ENCODE results near the gene HTR3B. TPM values are rescaled to one million over a fixed set of nuclear protein-coding genes. Genes with fewer than 3 reads are reported as not detected.
"Not testable (repeated sequence)": the region's sequence is repeated elsewhere in the genome, so short reads cannot be mapped to it uniquely, and the experiment has no call there.

HTR3B gene
- total and polyA plus RNA-seq, 4 donors: not detected

DNA sequence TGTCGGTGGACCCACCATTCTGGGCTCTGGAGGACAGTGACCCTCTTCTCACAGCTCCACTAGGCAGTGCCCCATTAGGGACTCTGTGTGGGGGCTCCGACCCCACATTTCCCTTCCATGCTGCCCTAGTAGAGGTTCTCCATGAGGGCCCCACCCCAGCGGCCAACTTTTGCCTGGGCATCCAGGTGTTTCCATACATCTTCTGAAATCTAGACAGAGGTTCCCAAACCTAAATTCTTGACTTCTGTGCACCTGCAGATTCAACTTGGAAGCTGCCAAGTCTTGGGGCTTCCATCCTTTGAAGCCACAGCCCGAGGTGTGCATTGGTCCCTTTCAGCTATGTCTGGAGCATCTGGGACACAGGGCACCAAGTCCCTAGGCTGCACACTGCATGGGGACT is 25.1 kb upstream of the HTR3B start:
- H3K4me3 ChIP-seq (ENCODE audit: low read length in 2 of 2); DNase-seq; intact Hi-C loops (cut with DNase I); H3K27me3 ChIP-seq (ENCODE audit: control insufficient read depth in 1 of 2, insufficient read depth in 2 of 2, low read length in 1 of 2); ATAC-seq (ENCODE audit: low FRiP score); H3K9me3 ChIP-seq (ENCODE audit: control insufficient read depth, low read length); H3K27ac ChIP-seq (ENCODE audit: low read depth in 1 of 2, low read length in 2 of 2); H3K36me3 ChIP-seq (ENCODE audit: control insufficient read depth in 1 of 2, insufficient read depth in 2 of 2, low read length in 1 of 2); H3K4me1 ChIP-seq (ENCODE audit: control insufficient read depth in 1 of 2, insufficient read depth in 2 of 2, low read length in 2 of 2): not testable (repeated sequence)
- 93 to 99% methylated on average over 4 of the region's 4 CpGs for WGBS, 2 donors

DNA sequence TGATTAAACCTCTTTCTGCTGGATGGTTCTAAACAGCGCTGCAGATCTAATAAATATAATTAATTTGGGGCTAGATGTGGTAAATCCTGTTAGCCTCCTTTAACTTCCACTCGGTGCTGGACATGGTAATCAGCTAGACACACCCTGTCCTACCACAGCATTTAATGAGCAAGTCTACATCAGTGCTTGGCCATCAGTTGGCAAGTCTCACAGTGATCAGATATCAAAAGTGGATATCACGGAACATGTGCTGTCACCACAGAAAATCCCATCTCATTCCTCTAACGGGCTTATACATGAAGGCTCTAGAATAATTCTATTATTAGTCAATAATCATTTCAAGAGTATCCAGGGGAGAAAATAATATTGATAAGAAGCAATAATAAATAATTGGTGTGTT is 23.6 kb upstream of the HTR3B start:
- DNase-seq: no peak
- 89% methylated on average over 4 of the region's 4 CpGs for WGBS, 2 donors
- no peak for ATAC-seq (ENCODE audit: low FRiP score)
- Histone ChIP-seq H3K9me3 (ENCODE audit: control insufficient read depth, low read length) (no peaks in the 10 kb centered on the region), H3K27me3 (ENCODE audit: control insufficient read depth in 1 of 2, insufficient read depth in 2 of 2, low read length in 1 of 2) (no peaks in the 10 kb centered on the region), H3K4me3 (ENCODE audit: low read length in 2 of 2) (no peak overlapping the region), H3K4me1 (ENCODE audit: control insufficient read depth in 1 of 2, insufficient read depth in 2 of 2, low read length in 2 of 2) (no peaks in the 10 kb centered on the region), H3K27ac (ENCODE audit: low read depth in 1 of 2, low read length in 2 of 2) (no peak overlapping the region), H3K36me3 (ENCODE audit: control insufficient read depth in 1 of 2, insufficient read depth in 2 of 2, low read length in 1 of 2) (no peaks in the 10 kb centered on the region)
- intact Hi-C loops (cut with DNase I): no loop called here

DNA sequence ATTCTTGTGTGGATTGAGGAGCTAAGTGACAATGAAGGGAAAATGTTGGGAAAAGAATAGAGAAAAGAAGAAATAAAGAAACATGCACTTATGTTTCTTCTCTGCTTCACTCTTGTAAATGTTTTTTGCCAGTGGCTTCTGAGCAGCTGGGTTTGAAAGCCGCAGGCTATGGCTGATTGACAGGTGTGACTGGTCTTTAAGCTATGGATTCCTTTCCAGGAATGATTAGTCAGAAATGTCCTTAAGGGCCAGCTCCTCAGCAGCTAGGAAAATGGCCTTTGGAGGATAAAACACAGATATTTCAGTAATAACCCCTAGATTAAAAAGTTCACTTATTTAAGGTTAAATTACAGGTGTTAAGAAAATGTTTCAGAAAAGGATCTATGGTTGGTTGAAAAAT is 22.7 kb upstream of the HTR3B start:
- intact Hi-C loops (cut with DNase I): no loop called here
- ATAC-seq (ENCODE audit: low FRiP score) (no peak), DNase-seq (no peak)
- 59 to 78% methylated on average over 1 of the region's 1 CpG for WGBS, 2 donors
- no peak overlapping the region for H3K27ac ChIP-seq (ENCODE audit: low read depth in 1 of 2, low read length in 2 of 2)
- H3K27me3 ChIP-seq (ENCODE audit: control insufficient read depth in 1 of 2, insufficient read depth in 2 of 2, low read length in 1 of 2): no peaks in the 10 kb centered on the region
- no peaks in the 10 kb centered on the region for H3K4me1 ChIP-seq (ENCODE audit: control insufficient read depth in 1 of 2, insufficient read depth in 2 of 2, low read length in 2 of 2)
- H3K36me3 ChIP-seq (ENCODE audit: control insufficient read depth in 1 of 2, insufficient read depth in 2 of 2, low read length in 1 of 2): no peaks in the 10 kb centered on the region
- no peak overlapping the region for H3K4me3 ChIP-seq (ENCODE audit: low read length in 2 of 2)
- H3K9me3 ChIP-seq (ENCODE audit: control insufficient read depth, low read length): no peaks in the 10 kb centered on the region

DNA sequence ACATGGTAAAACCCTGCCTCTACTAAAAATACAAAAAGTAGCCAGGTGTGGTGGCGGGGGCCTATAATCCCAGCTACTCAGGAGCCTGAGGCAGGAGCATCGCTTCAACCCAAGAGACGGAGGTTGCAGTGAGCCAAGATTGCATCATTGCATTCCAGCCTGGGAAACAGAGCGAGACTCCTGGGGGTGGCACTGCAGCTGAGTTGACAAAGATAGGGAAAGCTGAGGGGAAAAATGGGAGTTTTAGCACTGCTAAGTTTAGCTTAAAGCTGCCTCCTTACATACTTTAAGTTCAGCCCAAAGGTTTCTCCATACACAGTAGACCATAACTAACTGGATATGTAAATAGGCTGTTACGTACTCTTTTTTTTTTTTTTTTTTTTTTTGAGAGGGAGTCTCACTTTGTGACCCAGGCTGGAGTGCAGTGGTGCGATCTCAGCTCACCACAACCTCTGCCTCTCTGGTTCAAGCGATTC is 20.2 kb upstream of the HTR3B start:
- intact Hi-C loops (cut with DNase I): no loop called here
- DNase-seq (no peak), ATAC-seq (ENCODE audit: low FRiP score) (no peak)
- 41 to 44% methylated on average over 7 of the region's 7 CpGs for WGBS, 2 donors
- no peaks in the 10 kb centered on the region for H3K4me1 ChIP-seq (ENCODE audit: control insufficient read depth in 1 of 2, insufficient read depth in 2 of 2, low read length in 2 of 2)
- no peaks in the 10 kb centered on the region for H3K9me3 ChIP-seq (ENCODE audit: control insufficient read depth, low read length)
- no peaks in the 10 kb centered on the region for H3K36me3 ChIP-seq (ENCODE audit: control insufficient read depth in 1 of 2, insufficient read depth in 2 of 2, low read length in 1 of 2)
- no peak overlapping the region for H3K27ac ChIP-seq (ENCODE audit: low read depth in 1 of 2, low read length in 2 of 2)
- H3K27me3 ChIP-seq (ENCODE audit: control insufficient read depth in 1 of 2, insufficient read depth in 2 of 2, low read length in 1 of 2): no peaks in the 10 kb centered on the region
- H3K4me3 ChIP-seq (ENCODE audit: low read length in 2 of 2): no peak overlapping the region

DNA sequence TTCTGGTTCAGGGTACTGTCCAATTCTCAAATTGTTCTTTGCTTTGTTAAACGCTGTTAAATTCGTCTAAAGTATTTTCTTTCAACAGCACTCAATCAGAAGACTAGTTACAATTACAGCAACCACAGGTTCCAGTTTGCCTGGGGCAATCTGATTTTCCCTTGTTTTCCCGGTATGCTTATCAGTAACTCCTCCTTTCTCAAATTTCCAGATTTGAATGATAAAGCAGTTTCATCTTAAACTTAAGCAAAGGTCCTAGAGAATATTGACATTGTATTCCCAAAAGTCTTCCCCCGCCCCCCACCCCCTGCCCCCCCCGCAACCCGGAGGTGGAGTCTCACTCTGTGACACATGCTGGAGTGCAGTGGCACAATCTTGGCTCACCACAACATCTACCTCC is 18.7 kb upstream of the HTR3B start:
- intact Hi-C loops (cut with DNase I): no loop called here
- H3K4me1 ChIP-seq (ENCODE audit: control insufficient read depth in 1 of 2, insufficient read depth in 2 of 2, low read length in 2 of 2): no peaks in the 10 kb centered on the region
- H3K27ac ChIP-seq (ENCODE audit: low read depth in 1 of 2, low read length in 2 of 2): no peak overlapping the region
- no peak overlapping the region for H3K4me3 ChIP-seq (ENCODE audit: low read length in 2 of 2)
- ATAC-seq (ENCODE audit: low FRiP score): no peak
- H3K36me3 ChIP-seq (ENCODE audit: control insufficient read depth in 1 of 2, insufficient read depth in 2 of 2, low read length in 1 of 2): no peaks in the 10 kb centered on the region
- WGBS, 2 donors: 64 to 71% methylated on average over 6 of the region's 6 CpGs
- DNase-seq: no peak
- H3K27me3 ChIP-seq (ENCODE audit: control insufficient read depth in 1 of 2, insufficient read depth in 2 of 2, low read length in 1 of 2): no peaks in the 10 kb centered on the region
- H3K9me3 ChIP-seq (ENCODE audit: control insufficient read depth, low read length): no peaks in the 10 kb centered on the region

DNA sequence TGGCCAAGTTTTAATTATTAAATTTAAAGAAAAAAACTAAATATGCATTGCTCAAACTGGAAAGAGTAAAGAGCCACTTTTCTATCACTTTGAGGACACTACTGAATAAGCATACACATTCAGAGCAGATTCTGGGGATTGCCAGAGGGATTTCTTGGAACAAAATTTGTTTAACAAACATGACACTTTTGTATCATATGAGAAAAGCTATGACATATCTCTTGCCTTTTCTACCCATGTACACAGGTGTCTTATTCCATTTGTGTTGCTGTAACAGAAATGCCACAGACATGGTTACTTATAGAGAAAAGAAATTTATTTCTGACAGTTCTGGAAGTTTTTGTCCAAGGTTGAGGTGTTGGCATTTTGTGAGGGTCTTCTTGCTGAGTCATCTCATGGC is 15.7 kb upstream of the HTR3B start:
- no peak for ATAC-seq (ENCODE audit: low FRiP score)
- H3K4me1 ChIP-seq (ENCODE audit: control insufficient read depth in 1 of 2, insufficient read depth in 2 of 2, low read length in 2 of 2): no peaks in the 10 kb centered on the region
- no peak overlapping the region for H3K4me3 ChIP-seq (ENCODE audit: low read length in 2 of 2)
- no peak for DNase-seq
- H3K27me3 ChIP-seq (ENCODE audit: control insufficient read depth in 1 of 2, insufficient read depth in 2 of 2, low read length in 1 of 2): no peaks in the 10 kb centered on the region
- intact Hi-C loops (cut with DNase I): no loop called here
- no peak overlapping the region for H3K27ac ChIP-seq (ENCODE audit: low read depth in 1 of 2, low read length in 2 of 2)
- H3K9me3 ChIP-seq (ENCODE audit: control insufficient read depth, low read length): no peaks in the 10 kb centered on the region
- H3K36me3 ChIP-seq (ENCODE audit: control insufficient read depth in 1 of 2, insufficient read depth in 2 of 2, low read length in 1 of 2): no peaks in the 10 kb centered on the region

DNA sequence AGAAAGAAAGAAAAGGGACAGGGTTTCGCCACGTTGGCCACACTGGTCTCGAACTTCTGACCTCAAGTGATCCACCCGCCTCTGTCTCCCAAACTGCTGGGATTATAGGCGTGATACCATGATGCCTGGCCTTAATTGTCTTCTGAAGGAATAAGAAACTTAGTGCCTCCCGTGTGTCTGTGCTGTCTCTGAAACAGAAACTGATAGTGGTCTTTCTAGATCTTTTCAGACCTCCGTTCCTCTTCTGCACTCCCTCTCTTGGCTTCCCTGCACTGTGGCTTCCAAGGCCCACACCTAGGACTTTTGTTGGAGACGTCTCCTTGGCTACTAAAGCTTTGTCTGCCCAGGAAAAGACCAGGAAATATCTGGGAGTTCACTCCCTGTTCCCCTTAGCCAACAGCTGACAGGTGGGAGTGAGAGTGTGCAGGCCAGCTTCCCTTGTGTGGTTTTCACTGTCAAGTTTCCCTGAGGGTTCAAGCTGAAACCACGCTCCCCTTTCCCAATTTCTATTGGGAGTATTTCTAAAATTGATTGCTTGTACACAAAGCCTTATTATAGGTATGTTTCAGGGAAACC is 10.1 kb upstream of the HTR3B start:
- DNase-seq (no peak), ATAC-seq (ENCODE audit: low FRiP score) (no peak)
- Histone ChIP-seq H3K9me3 (ENCODE audit: control insufficient read depth, low read length) (no peaks in the 10 kb centered on the region), H3K4me3 (ENCODE audit: low read length in 2 of 2) (no peak overlapping the region), H3K4me1 (ENCODE audit: control insufficient read depth in 1 of 2, insufficient read depth in 2 of 2, low read length in 2 of 2) (no peaks in the 10 kb centered on the region), H3K27ac (ENCODE audit: low read depth in 1 of 2, low read length in 2 of 2) (no peak overlapping the region), H3K36me3 (ENCODE audit: control insufficient read depth in 1 of 2, insufficient read depth in 2 of 2, low read length in 1 of 2) (no peaks in the 10 kb centered on the region), H3K27me3 (ENCODE audit: control insufficient read depth in 1 of 2, insufficient read depth in 2 of 2, low read length in 1 of 2) (no peaks in the 10 kb centered on the region)
- intact Hi-C loops (cut with DNase I): loop anchor here (10.0 kb wide), 2 partner anchors 100 to 310 kb away; no protein-coding TSS in a partner anchor
- WGBS, 2 donors: 81 to 85% methylated on average over 9 of the region's 9 CpGs

DNA sequence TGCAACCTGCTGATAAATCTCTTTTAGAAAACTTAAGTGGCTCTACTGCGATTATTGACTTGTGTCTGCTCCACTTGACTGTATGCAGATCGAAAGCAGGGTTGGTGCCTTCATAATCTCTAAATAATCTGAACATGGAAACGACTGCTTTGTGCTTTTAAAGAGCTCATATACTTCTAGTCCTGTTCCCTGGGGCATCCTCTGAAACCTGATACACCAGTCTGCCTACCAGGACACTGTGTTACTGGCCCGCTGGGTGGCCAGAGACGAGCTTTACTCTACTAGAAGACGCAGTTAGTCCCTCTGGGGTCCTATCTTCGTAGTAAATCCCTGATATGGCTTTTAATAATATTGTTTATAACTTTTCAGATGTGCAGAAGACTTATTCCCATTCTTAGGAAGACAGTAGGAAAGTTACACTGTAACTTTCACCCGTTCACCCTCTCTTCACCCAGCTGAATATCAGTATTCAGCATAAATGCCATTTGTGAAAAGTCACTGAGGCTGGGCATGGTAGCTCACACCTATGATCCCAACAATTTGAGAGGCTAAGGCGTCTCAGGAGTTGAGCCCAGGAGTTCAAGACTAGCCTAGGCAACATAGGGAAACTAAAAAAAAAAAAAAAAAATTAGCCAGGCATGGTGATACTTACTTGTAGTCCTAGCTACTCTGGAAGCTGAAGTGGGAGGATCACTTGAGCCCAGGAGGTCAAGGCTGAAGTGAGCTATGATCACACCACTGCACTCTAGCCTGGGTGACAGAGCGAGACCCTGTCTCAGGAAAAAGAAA is 9.0 kb upstream of the HTR3B start:
- intact Hi-C loops (cut with DNase I): loop anchor here (5.0 to 10.0 kb wide), 3 partner anchors 99 to 367 kb away; no protein-coding TSS in a partner anchor
- H3K27ac ChIP-seq (ENCODE audit: low read depth in 1 of 2, low read length in 2 of 2): no peak overlapping the region
- H3K4me1 ChIP-seq (ENCODE audit: control insufficient read depth in 1 of 2, insufficient read depth in 2 of 2, low read length in 2 of 2): no peaks in the 10 kb centered on the region
- ATAC-seq (ENCODE audit: low FRiP score) (no peak), DNase-seq (no peak)
- 73 to 76% methylated on average over 10 of the region's 10 CpGs for WGBS, 2 donors
- H3K36me3 ChIP-seq (ENCODE audit: control insufficient read depth in 1 of 2, insufficient read depth in 2 of 2, low read length in 1 of 2): no peaks in the 10 kb centered on the region
- H3K27me3 ChIP-seq (ENCODE audit: control insufficient read depth in 1 of 2, insufficient read depth in 2 of 2, low read length in 1 of 2): no peaks in the 10 kb centered on the region
- no peaks in the 10 kb centered on the region for H3K9me3 ChIP-seq (ENCODE audit: control insufficient read depth, low read length)
- no peak overlapping the region for H3K4me3 ChIP-seq (ENCODE audit: low read length in 2 of 2)
